HepG2 (cell line): ENCODE results near the gene CD44. TPM values are rescaled to one million over a fixed set of nuclear protein-coding genes. Genes with fewer than 3 reads are reported as not detected.

Experiments
- ATAC-seq: fragments of 200-7000 bp; cut with Tn5 transposase; 3 replicates; pipeline ENCODE4 v1.9.1; 2020; ENCODE audit warnings: mild to moderate bottlenecking, moderate library complexity
- BruUV-seq: library from RNA; stranded (reverse); fragments of 400-500 nt; replicated peaks from 2 replicates; lab custom pipeline; 2021; lab: Mats Ljungman, UMichigan
- CTCF ChIA-PET: fragments of 300-600 bp; formaldehyde crosslinking; extraction: SDS; loops from one replicate; lab custom pipeline; 2021; ENCODE audit warnings: low total read pairs, inconsistent platforms, low intra/inter-chr PET ratio; lab: Yijun Ruan, JAX
- POLR2A ChIA-PET: fragments of 350-600 bp; sonication (Branson Sonifier 250); formaldehyde crosslinking; loops from one replicate; lab custom pipeline; 2020; ENCODE audit warnings: antibody characterized with exemption, inconsistent platforms; lab: Yijun Ruan, JAX
- DNase-seq: peaks from one replicate; pipeline ENCODE4 v3.0.0-alpha.2; 2015; ENCODE audit warnings: low spot score
- FAIRE-seq: peaks from 3 replicates; lab custom pipeline; 2011; peaks lifted over from hg19 to GRCh38; lab: Jason Lieb, UNC
- H2AFZ ChIP-seq: one replicate; pipeline ENCODE4 v1.6.1; 2011; ENCODE audit warnings: low read length, inconsistent platforms
- H3K27ac ChIP-seq: fragments of 300-600 bp; 3 replicates; pipeline ENCODE4 v1.8.0; 2011; ENCODE audit warnings: mixed run types, mild to moderate bottlenecking, mixed read lengths, low read length, inconsistent platforms; ENCODE audit not compliant: insufficient read depth; ENCODE audit errors: extremely low read length
- H3K27me3 ChIP-seq, 2 experiments: fragments of 200-600 bp in 1 of 2; 2 replicates in 1 of 2; 3 replicates in 1 of 2; pipeline versions ENCODE4 v1.6.0 to v1.8.0; 2011; ENCODE audit warnings: low read length in 2 of 2, mild to moderate bottlenecking in 2 of 2, moderate library complexity in 2 of 2, inconsistent platforms in 1 of 2; ENCODE audit not compliant: insufficient read depth in 2 of 2, control insufficient read depth in 1 of 2
- H3K36me3 ChIP-seq, 2 experiments: fragments of 200-600 bp in 1 of 2; replicated peaks in 1 of 2; 2 replicates in 1 of 2; 3 replicates in 1 of 2; pipeline versions ENCODE4 v1.5.1 to v1.8.0; 2011; ENCODE audit warnings: low read length in 2 of 2, inconsistent platforms in 1 of 2; ENCODE audit not compliant: insufficient read depth in 2 of 2, control insufficient read depth in 1 of 2
- H3K4me1 ChIP-seq: 2 replicates; pipeline ENCODE4 v1.5.1; 2012; ENCODE audit warnings: low read length, inconsistent platforms; ENCODE audit not compliant: insufficient read depth
- H3K4me2 ChIP-seq: 2 replicates; pipeline ENCODE4 v1.6.0; 2011; ENCODE audit warnings: low read depth, low read length, inconsistent platforms
- H3K4me3 ChIP-seq, 3 experiments: fragments of 200-600 bp in 1 of 3; sonication (generic), shearing (Covaris generic) in 1 of 3; replicated peaks in 1 of 3; 2 replicates each; pipeline ENCODE4 v1.5.1; 2011 to 2016; ENCODE audit warnings: low read length in 3 of 3, inconsistent platforms in 2 of 3, low read depth in 2 of 3, mild to moderate bottlenecking in 2 of 3, control low read depth in 1 of 3, mixed read lengths in 1 of 3; ENCODE audit not compliant: insufficient read depth in 1 of 3
- H3K79me2 ChIP-seq: one replicate; pipeline ENCODE4 v1.6.1; 2011; ENCODE audit warnings: low read length, inconsistent platforms; ENCODE audit not compliant: insufficient read depth
- H3K9ac ChIP-seq: 2 replicates; pipeline ENCODE4 v1.6.0; 2011; ENCODE audit warnings: mild to moderate bottlenecking, low read depth, low read length, inconsistent platforms; ENCODE audit not compliant: insufficient read depth
- H3K9me3 ChIP-seq: 2 replicates; pipeline ENCODE4 v1.5.1; 2012; ENCODE audit warnings: mild to moderate bottlenecking, low read length
- H4K20me1 ChIP-seq: 2 replicates; pipeline ENCODE4 v1.6.0; 2011; ENCODE audit warnings: inconsistent platforms, mild to moderate bottlenecking, low read length, moderate library complexity; ENCODE audit not compliant: insufficient read depth
- ATF7 ChIP-seq, 2 experiments: fragments of 450-650 bp in 1 of 2; sonication (generic) in 1 of 2; formaldehyde crosslinking in 1 of 2; IDR thresholded peaks; 2 replicates each; pipeline versions ENCODE4 v1.4.0 to v1.6.1; 2016 to 2020; ENCODE audit warnings: antibody characterized with exemption in 1 of 2, mild to moderate bottlenecking in 1 of 2, missing genetic modification reagents in 1 of 2
- BORCS8-MEF2B ChIP-seq: sonication (generic); formaldehyde crosslinking; IDR thresholded peaks from 2 replicates; pipeline ENCODE4 v1.8.0; 2022; ENCODE audit warnings: mild to moderate bottlenecking, missing genetic modification reagents
- FOXA1 ChIP-seq, 2 experiments: fragments of 450-650 bp in 1 of 2; sonication (generic) in 1 of 2; formaldehyde crosslinking in 1 of 2; IDR thresholded peaks; 2 replicates each; pipeline versions ENCODE4 v1.4.0 to v1.6.1; 2016 to 2020; ENCODE audit warnings: missing genetic modification reagents in 1 of 2
- FOXA3 ChIP-seq: IDR thresholded peaks from 2 replicates; pipeline ENCODE4 v1.6.1; 2016; ENCODE audit warnings: missing genetic modification reagents, missing compliant biosample characterization
- GTF2F1 ChIP-seq: fragments of 150-350 bp; IDR thresholded peaks from 2 replicates; pipeline ENCODE4 v1.6.1; 2014; ENCODE audit warnings: low read length
- MIER3 ChIP-seq: IDR thresholded peaks from 2 replicates; pipeline ENCODE4 v1.6.1; 2016; ENCODE audit warnings: missing compliant biosample characterization, borderline replicate concordance
- POLR2AphosphoS5 ChIP-seq: IDR thresholded peaks from 2 replicates; pipeline ENCODE4 v1.6.1; 2012; ENCODE audit warnings: low read depth, low read length
- SOX5 ChIP-seq: IDR thresholded peaks from 2 replicates; pipeline ENCODE4 v1.6.1; 2016; ENCODE audit warnings: borderline replicate concordance
- ZKSCAN8 ChIP-seq: IDR thresholded peaks from 2 replicates; pipeline ENCODE4 v1.6.1; 2016; ENCODE audit warnings: borderline replicate concordance, missing genetic modification reagents, missing compliant biosample characterization
- ZNF225 ChIP-seq: sonication (generic); formaldehyde crosslinking; IDR thresholded peaks from 2 replicates; pipeline ENCODE4 v1.4.0; 2020; ENCODE audit warnings: mild to moderate bottlenecking, missing genetic modification reagents
- WGBS: methylation state at CpG from one replicate; pipeline ENCODE4 v1.1.6; 2017; ENCODE audit warnings: low lambda C conversion rate; 5-methylcytosine and 5-hydroxymethylcytosine counted together
- in situ Hi-C: cut with HindIII; loops from 2 replicates; pipeline ENCODE4 v1.10.0; 2017; ENCODE audit warnings: low pct_unique_long_range_greater_than_20kb; ENCODE audit not compliant: extremely low pct_ligation_motif_present
- intact Hi-C: fragments of 100-400 bp; cut with micrococcal nuclease; formaldehyde crosslinking; loops from one replicate; pipeline ENCODE4 v1.10.0; 2022; ENCODE audit not compliant: unreplicated experiment
- polyA plus RNA-seq, 8 experiments: library from polyadenylated mRNA; depleted of rRNA in 3 of 8; stranded (reverse) in 7 of 8; unstranded in 1 of 8; fragments of >200 nt; fragmentation: Illumina TruSeq in 4 of 8; extraction: Trizol in 4 of 8; gene quantifications; 2 replicates each; pipeline versions ENCODE4 v1.2.1 to v1.2.3, GENCODE V29; 2011 to 2016; ENCODE audit warnings: low read depth in 4 of 8, missing spikeins in 1 of 8, mixed read lengths in 1 of 8; ENCODE audit not compliant: insufficient read depth in 1 of 8
- total RNA-seq, 5 experiments: library from RNA; depleted of rRNA; stranded (reverse); fragments of >200 nt; fragmentation: Illumina TruSeq; extraction: Trizol; gene quantifications; 2 replicates each; pipeline ENCODE4 v1.2.3, GENCODE V29; 2016; ENCODE audit warnings: low read depth in 1 of 5
- TF ChIP-seq, protein P1 (sequence below): fragments of 450-650 bp; IDR thresholded peaks from 2 replicates; pipeline ENCODE4 v1.6.1; 2016
- TF ChIP-seq, protein P2 (sequence below), 2 experiments: fragments of 450-650 bp in 1 of 2; sonication (generic) in 1 of 2; formaldehyde crosslinking; IDR thresholded peaks; 2 replicates each; pipeline versions ENCODE4 v1.5.0 to v1.8.0; 2020 to 2022; ENCODE audit warnings: mild to moderate bottlenecking in 1 of 2, missing genetic modification reagents in 1 of 2
- TF ChIP-seq, protein P3 (sequence below): sonication (generic); formaldehyde crosslinking; IDR thresholded peaks from 2 replicates; pipeline ENCODE4 v1.4.0; 2020; ENCODE audit warnings: missing genetic modification reagents
- TF ChIP-seq, protein P4 (sequence below): IDR thresholded peaks from 2 replicates; pipeline ENCODE4 v1.6.1; 2016; ENCODE audit warnings: missing compliant biosample characterization, missing genetic modification reagents, borderline replicate concordance
- TF ChIP-seq, protein P5 (sequence below): sonication (generic); formaldehyde crosslinking; IDR thresholded peaks from 2 replicates; pipeline ENCODE4 v1.4.0; 2020; ENCODE audit warnings: missing genetic modification reagents; ENCODE audit errors: not compliant biosample characterization

CD44 gene
- total and polyA plus RNA-seq, 2 of the 13 experiments (the other 11 are each of a cell fraction or from before 2014, with no cell fraction given) = 0.02 to 0.11 TPM

DNA sequence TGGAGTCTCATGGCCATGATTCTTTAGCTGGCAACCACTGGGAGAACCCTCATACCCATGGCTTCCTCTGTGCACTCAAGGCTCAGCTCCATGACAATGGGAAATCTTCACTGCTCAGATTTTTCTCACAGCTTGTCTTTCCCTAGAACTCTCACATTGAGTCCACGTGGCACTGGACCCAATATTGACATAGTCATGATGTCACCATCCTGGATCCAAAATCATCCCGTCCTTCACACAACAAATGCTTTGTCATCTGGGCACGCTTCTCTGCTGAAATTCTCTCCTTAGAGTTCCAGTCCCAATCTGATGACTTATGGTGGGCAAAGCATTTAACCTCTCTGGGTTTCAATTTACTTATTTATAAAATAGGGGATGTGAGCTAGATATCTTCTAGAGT is 37.7 kb upstream of the CD44 start (continued):
- no peak for TF ChIP-seq MIER3
- no peak for TF ChIP-seq ZKSCAN8 (CRISPR knock-in tag)
- TF ChIP-seq ATF7 (IDR thresholded peaks at IDR 0.05) = peak; percentile 68
- no peak for TF ChIP-seq ATF7 (CRISPR knock-in tag; IDR thresholded peaks at IDR 0.05)
- TF ChIP-seq, protein P1, sequence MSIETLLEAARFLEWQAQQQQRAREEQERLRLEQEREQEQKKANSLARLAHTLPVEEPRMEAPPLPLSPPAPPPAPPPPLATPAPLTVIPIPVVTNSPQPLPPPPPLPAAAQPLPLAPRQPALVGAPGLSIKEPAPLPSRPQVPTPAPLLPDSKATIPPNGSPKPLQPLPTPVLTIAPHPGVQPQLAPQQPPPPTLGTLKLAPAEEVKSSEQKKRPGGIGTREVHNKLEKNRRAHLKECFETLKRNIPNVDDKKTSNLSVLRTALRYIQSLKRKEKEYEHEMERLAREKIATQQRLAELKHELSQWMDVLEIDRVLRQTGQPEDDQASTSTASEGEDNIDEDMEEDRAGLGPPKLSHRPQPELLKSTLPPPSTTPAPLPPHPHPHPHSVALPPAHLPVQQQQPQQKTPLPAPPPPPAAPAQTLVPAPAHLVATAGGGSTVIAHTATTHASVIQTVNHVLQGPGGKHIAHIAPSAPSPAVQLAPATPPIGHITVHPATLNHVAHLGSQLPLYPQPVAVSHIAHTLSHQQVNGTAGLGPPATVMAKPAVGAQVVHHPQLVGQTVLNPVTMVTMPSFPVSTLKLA = peak; percentile 68
- peak; percentile 70 for TF ChIP-seq FOXA3 (CRISPR knock-in tag)
- TF ChIP-seq, protein P2, sequence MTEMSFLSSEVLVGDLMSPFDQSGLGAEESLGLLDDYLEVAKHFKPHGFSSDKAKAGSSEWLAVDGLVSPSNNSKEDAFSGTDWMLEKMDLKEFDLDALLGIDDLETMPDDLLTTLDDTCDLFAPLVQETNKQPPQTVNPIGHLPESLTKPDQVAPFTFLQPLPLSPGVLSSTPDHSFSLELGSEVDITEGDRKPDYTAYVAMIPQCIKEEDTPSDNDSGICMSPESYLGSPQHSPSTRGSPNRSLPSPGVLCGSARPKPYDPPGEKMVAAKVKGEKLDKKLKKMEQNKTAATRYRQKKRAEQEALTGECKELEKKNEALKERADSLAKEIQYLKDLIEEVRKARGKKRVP (CRISPR knock-in tag; IDR thresholded peaks at IDR 0.05) = peak in 1 of 2 experiments; percentile 55; a peak in 1 of 4 replicates
- peak; percentile 34; the same call in 1 of the 2 replicates for TF ChIP-seq SOX5 (CRISPR knock-in tag)
- TF ChIP-seq FOXA1 (IDR thresholded peaks at IDR 0.05) = no peak
- TF ChIP-seq FOXA1 (CRISPR knock-in tag; IDR thresholded peaks at IDR 0.05) = peak; percentile 53; the same call in 1 of the 2 replicates
- TF ChIP-seq, all 625 proteins: peak for 12

DNA sequence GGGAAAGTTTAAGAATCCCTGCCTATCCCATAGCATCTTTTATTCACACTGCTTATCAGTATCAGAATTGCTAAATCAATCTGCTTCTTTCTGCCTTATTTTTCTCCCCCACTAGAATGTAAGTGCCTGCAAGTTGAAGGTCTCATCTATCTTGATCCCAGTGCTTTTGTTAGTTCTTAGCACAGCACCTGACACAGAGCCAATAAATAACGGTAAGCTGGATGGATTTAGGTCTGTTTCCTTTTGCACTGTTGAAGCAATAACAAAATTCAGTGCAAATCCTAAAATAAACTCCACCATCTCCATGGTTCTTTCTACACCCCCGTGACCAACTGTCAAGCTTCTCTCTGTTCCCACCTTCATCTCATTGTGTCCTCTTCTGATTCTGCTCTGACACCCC is 36.7 kb upstream of the CD44 start:
- H3K36me3 ChIP-seq = no peaks in the 10 kb centered on the region
- FAIRE-seq (no peak), DNase-seq (no peak), ATAC-seq (no peak)
- ChIA-PET POLR2A (no interaction called here), CTCF (no interaction called here)
- H2AFZ ChIP-seq = no peak overlapping the region
- no peaks in the 10 kb centered on the region for H4K20me1 ChIP-seq
- no peak overlapping the region for H3K9ac ChIP-seq
- in situ Hi-C loops = no loop called here
- no peaks in the 10 kb centered on the region for H3K79me2 ChIP-seq
- no peak overlapping the region for H3K4me3 ChIP-seq
- H3K9me3 ChIP-seq = no peaks in the 10 kb centered on the region
- no TSS peak for BruUV-seq
- 0% methylated on average over 2 of the region's 2 CpGs for WGBS
- H3K4me2 ChIP-seq = no peak overlapping the region
- peaks cover 0 to 5% of the 10 kb centered on the region in 2 experiments; a peak in 1 of 5 replicates for H3K27me3 ChIP-seq
- H3K27ac ChIP-seq = no peak overlapping the region
- peaks cover 8% of the 10 kb centered on the region; the same call in 1 of the 2 replicates for H3K4me1 ChIP-seq
- intact Hi-C loops = no loop called here
- no peak for TF ChIP-seq POLR2AphosphoS5
- TF ChIP-seq, protein P3, sequence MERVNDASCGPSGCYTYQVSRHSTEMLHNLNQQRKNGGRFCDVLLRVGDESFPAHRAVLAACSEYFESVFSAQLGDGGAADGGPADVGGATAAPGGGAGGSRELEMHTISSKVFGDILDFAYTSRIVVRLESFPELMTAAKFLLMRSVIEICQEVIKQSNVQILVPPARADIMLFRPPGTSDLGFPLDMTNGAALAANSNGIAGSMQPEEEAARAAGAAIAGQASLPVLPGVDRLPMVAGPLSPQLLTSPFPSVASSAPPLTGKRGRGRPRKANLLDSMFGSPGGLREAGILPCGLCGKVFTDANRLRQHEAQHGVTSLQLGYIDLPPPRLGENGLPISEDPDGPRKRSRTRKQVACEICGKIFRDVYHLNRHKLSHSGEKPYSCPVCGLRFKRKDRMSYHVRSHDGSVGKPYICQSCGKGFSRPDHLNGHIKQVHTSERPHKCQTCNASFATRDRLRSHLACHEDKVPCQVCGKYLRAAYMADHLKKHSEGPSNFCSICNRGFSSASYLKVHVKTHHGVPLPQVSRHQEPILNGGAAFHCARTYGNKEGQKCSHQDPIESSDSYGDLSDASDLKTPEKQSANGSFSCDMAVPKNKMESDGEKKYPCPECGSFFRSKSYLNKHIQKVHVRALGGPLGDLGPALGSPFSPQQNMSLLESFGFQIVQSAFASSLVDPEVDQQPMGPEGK (CRISPR knock-in tag) = no peak
- TF ChIP-seq GTF2F1 = no peak
- TF ChIP-seq, protein P4, sequence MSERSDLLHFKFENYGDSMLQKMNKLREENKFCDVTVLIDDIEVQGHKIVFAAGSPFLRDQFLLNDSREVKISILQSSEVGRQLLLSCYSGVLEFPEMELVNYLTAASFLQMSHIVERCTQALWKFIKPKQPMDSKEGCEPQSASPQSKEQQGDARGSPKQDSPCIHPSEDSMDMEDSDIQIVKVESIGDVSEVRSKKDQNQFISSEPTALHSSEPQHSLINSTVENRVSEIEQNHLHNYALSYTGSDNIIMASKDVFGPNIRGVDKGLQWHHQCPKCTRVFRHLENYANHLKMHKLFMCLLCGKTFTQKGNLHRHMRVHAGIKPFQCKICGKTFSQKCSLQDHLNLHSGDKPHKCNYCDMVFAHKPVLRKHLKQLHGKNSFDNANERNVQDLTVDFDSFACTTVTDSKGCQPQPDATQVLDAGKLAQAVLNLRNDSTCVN (CRISPR knock-in tag) = no peak
- no peak for TF ChIP-seq ZNF225 (CRISPR knock-in tag)
- TF ChIP-seq BORCS8-MEF2B (CRISPR knock-in tag) = no peak
- TF ChIP-seq, protein P5, sequence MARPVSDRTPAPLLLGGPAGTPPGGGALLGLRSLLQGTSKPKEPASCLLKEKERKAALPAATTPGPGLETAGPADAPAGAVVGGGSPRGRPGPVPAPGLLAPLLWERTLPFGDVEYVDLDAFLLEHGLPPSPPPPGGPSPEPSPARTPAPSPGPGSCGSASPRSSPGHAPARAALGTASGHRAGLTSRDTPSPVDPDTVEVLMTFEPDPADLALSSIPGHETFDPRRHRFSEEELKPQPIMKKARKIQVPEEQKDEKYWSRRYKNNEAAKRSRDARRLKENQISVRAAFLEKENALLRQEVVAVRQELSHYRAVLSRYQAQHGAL (CRISPR knock-in tag) = no peak
- TF ChIP-seq, all 625 proteins: peak for 0
